ENCODE results near the gene PAXX. TPM values are rescaled to one million over a fixed set of nuclear protein-coding genes. Genes with fewer than 3 reads are reported as not detected.

PAXX gene
- total and polyA plus RNA-seq, 2 donors (not counting 1 experiment from before 2014, with no cell fraction given), result 74.8 to 167 TPM

DNA sequence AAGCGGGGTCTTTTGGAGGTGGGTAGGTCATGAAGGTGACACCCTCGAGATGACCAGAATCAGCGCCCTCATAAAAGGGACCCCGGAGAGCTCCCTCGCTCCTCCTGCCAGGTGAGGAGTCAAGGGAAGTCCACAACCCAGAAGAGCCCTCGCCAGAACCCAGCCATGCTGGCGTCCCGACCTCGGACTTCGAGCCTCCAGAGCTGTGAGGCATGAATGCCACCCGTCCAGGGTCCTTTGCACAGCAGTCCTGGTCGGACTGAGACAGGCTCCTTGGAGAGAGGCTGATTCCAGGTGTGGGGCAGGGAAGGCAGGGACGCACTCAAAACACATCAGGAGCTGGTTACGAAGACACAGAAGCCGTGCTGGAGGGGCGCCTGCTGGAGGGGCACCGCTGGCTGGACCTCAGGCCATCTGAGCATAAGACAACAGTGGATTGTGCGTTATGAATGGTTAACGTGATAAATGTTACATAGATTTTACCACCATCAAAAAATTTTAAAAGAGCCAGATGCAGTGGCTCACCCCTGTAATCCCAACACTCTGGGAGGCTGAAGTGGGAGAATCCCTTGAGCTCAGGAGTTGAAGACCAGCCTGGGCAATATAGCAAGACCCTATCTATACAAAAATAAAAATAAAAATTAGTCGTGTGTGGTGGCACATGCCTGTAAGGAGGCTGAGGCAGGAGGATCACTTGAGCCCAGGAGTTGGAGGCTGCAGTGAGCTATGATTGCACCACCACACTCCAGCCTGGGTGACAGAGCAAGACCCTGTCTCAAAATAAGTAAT lies 9.8 kb downstream of the PAXX start:
- peaks cover 0 to 4% (median 0%) of the 10 kb centered on the region in 3 donors for H3K9me3 ChIP-seq (ENCODE audit: control extremely low read depth in 1 of 3, control insufficient read depth in 2 of 3, insufficient read depth in 1 of 3, low read length in 2 of 3)
- POLR2A ChIA-PET, result interaction anchor here (1.9 kb wide), 1 partner anchor 10 kb away, joined by 10 read pairs; the partner anchor contains the start of gene PAXX
- no peak overlapping the region for H3K27ac ChIP-seq (ENCODE audit: low read length in 2 of 2)
- 95% methylated on average over 11 of the region's 20 CpGs for WGBS (ENCODE audit: insufficient coverage)
- H3K4me3 Mint-ChIP-seq, result no peak overlapping the region
- DNase-seq, result no peak
- no peak overlapping the region for H2AFZ ChIP-seq (ENCODE audit: insufficient read depth, low read depth, low read length, poor library complexity, severe bottlenecking)
- peaks cover 0 to 4% (median 0%) of the 10 kb centered on the region in 4 experiments for H3K27me3 ChIP-seq (replicated peaks in 1 of 4; ENCODE audit: control extremely low read depth in 1 of 4, control insufficient read depth in 3 of 4, insufficient read depth in 4 of 4, low read length in 3 of 4)
- peaks cover 3% of the 10 kb centered on the region for H3K27me3 Mint-ChIP-seq
- H3K4me1 ChIP-seq (ENCODE audit: control insufficient read depth in 2 of 2, insufficient read depth in 2 of 2, low read length in 2 of 2), result peaks cover 34 to 43% of the 10 kb centered on the region in 2 donors
- H3K36me3 ChIP-seq (replicated peaks in 1 of 2; ENCODE audit: control extremely low read depth in 1 of 2, control insufficient read depth in 1 of 2, extremely low read depth in 1 of 2, insufficient read depth in 2 of 2, low read length in 1 of 2), result no peaks in the 10 kb centered on the region
- H3K9ac ChIP-seq (ENCODE audit: low read length), result no peak overlapping the region
- H3K27ac Mint-ChIP-seq, result no peak overlapping the region
- H3K4me2 ChIP-seq (replicated peaks; ENCODE audit: low read depth, low read length, poor library complexity, severe bottlenecking), result no peak overlapping the region
- peaks cover 34% of the 10 kb centered on the region for H3K4me1 Mint-ChIP-seq
- ATAC-seq (ENCODE audit: low read depth), result no peak
- no peaks in the 10 kb centered on the region for H3K9me3 Mint-ChIP-seq (ENCODE audit: insufficient read depth)
- no peaks in the 10 kb centered on the region for H3K79me2 ChIP-seq (ENCODE audit: control insufficient read depth, insufficient read depth, low read length)
- intact Hi-C loops (cut with micrococcal nuclease), result no loop called here
- TF ChIP-seq, protein P1, sequence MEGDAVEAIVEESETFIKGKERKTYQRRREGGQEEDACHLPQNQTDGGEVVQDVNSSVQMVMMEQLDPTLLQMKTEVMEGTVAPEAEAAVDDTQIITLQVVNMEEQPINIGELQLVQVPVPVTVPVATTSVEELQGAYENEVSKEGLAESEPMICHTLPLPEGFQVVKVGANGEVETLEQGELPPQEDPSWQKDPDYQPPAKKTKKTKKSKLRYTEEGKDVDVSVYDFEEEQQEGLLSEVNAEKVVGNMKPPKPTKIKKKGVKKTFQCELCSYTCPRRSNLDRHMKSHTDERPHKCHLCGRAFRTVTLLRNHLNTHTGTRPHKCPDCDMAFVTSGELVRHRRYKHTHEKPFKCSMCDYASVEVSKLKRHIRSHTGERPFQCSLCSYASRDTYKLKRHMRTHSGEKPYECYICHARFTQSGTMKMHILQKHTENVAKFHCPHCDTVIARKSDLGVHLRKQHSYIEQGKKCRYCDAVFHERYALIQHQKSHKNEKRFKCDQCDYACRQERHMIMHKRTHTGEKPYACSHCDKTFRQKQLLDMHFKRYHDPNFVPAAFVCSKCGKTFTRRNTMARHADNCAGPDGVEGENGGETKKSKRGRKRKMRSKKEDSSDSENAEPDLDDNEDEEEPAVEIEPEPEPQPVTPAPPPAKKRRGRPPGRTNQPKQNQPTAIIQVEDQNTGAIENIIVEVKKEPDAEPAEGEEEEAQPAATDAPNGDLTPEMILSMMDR (IDR thresholded peaks at IDR 0.05), result no peak
- TF ChIP-seq EZH2 (IDR thresholded peaks at IDR 0.05; ENCODE audit: borderline replicate concordance, insufficient read depth, low read depth, low read length, poor library complexity, severe bottlenecking), result no peak
- CTCF ChIA-PET, result interaction anchor here (0.7 to 4.4 kb wide), 5 partner anchors 11 to 33 kb away, joined by 3 to 27 read pairs (median 9); partner anchors contain the start of genes FUT7 and PAXX
- no peaks in the 10 kb centered on the region for H4K20me1 ChIP-seq (ENCODE audit: control insufficient read depth, insufficient read depth, low read length, poor library complexity, severe bottlenecking)
- no peak overlapping the region for H3K4me3 ChIP-seq (ENCODE audit: control extremely low read depth in 1 of 5, extremely low read depth in 1 of 5, insufficient read depth in 1 of 5, low read depth in 2 of 5, low read length in 4 of 5)

- ChIA-PET CTCF (interaction anchor here (0.8 to 4.4 kb wide), 3 partner anchors 26 to 33 kb away, joined by 3 to 27 read pairs (median 12); partner anchors contain the start of gene FUT7), POLR2A (no interaction called here)
- 88% methylated on average over 10 of the region's 10 CpGs for WGBS (ENCODE audit: insufficient coverage)
- Histone ChIP-seq H3K36me3 (replicated peaks in 1 of 2; ENCODE audit: control extremely low read depth in 1 of 2, control insufficient read depth in 1 of 2, extremely low read depth in 1 of 2, insufficient read depth in 2 of 2, low read length in 1 of 2) (no peaks in the 10 kb centered on the region), H3K27ac (ENCODE audit: low read length in 2 of 2) (no peak overlapping the region), H2AFZ (ENCODE audit: insufficient read depth, low read depth, low read length, poor library complexity, severe bottlenecking) (no peak overlapping the region), H3K9ac (ENCODE audit: low read length) (no peak overlapping the region), H3K27me3 (replicated peaks in 1 of 4; ENCODE audit: control extremely low read depth in 1 of 4, control insufficient read depth in 3 of 4, insufficient read depth in 4 of 4, low read length in 3 of 4) (no peaks in the 10 kb centered on the region), H3K4me1 (ENCODE audit: control insufficient read depth in 2 of 2, insufficient read depth in 2 of 2, low read length in 2 of 2) (peaks cover 28 to 37% of the 10 kb centered on the region in 2 donors), H3K4me3 (ENCODE audit: control extremely low read depth in 1 of 5, extremely low read depth in 1 of 5, insufficient read depth in 1 of 5, low read depth in 2 of 5, low read length in 4 of 5) (no peak overlapping the region), H4K20me1 (ENCODE audit: control insufficient read depth, insufficient read depth, low read length, poor library complexity, severe bottlenecking) (no peaks in the 10 kb centered on the region), H3K9me3 (ENCODE audit: control extremely low read depth in 1 of 3, control insufficient read depth in 2 of 3, insufficient read depth in 1 of 3, low read length in 2 of 3) (peaks cover 0 to 4% (median 0%) of the 10 kb centered on the region in 3 donors), H3K4me2 (replicated peaks; ENCODE audit: low read depth, low read length, poor library complexity, severe bottlenecking) (no peak overlapping the region), H3K79me2 (ENCODE audit: control insufficient read depth, insufficient read depth, low read length) (no peaks in the 10 kb centered on the region)
- TF ChIP-seq, protein P1 (IDR thresholded peaks at IDR 0.05), result no peak
- TF ChIP-seq EZH2 (IDR thresholded peaks at IDR 0.05; ENCODE audit: borderline replicate concordance, insufficient read depth, low read depth, low read length, poor library complexity, severe bottlenecking), result no peak
- peaks cover 3% of the 10 kb centered on the region for H3K27me3 Mint-ChIP-seq
- H3K4me3 Mint-ChIP-seq, result no peak overlapping the region
- DNase-seq (no peak), ATAC-seq (ENCODE audit: low read depth) (no peak)
- intact Hi-C loops (cut with micrococcal nuclease), result no loop called here
- peaks cover 29% of the 10 kb centered on the region for H3K4me1 Mint-ChIP-seq
- H3K27ac Mint-ChIP-seq, result no peak overlapping the region
- no peaks in the 10 kb centered on the region for H3K9me3 Mint-ChIP-seq (ENCODE audit: insufficient read depth)
Measured at GRCh38 chr9:137002646-137003041, 10.4 kb downstream of the PAXX start.
